HL-60 (cell line): ENCODE measurements around the gene CCDC146.

Source experiments
- DNase-seq, 2 experiments: peaks; one replicate each; pipeline ENCODE4 v3.0.0-alpha.2; 2010 to 2020; ENCODE audit warnings: low read depth in 1 of 2, low spot score in 1 of 2
- H3K27ac ChIP-seq: fragments of 250-450 bp; sonication (Bioruptor Pico); replicated peaks from 2 replicates; pipeline ENCODE4 v1.5.1; 2020; ENCODE audit warnings: mild to moderate bottlenecking, moderate library complexity
- H3K27me3 ChIP-seq: fragments of 250-450 bp; sonication (Bioruptor Pico); 2 replicates; pipeline ENCODE4 v1.5.1; 2021; ENCODE audit warnings: mild to moderate bottlenecking, moderate library complexity; ENCODE audit not compliant: insufficient read depth, poor library complexity, severe bottlenecking
- H3K4me3 ChIP-seq: replicated peaks from 2 replicates; pipeline ENCODE4 v1.5.1; 2011; ENCODE audit warnings: mild to moderate bottlenecking, control low read depth, low read length; ENCODE audit not compliant: insufficient read depth
- CTCF ChIP-seq: IDR thresholded peaks from one replicate; pipeline ENCODE4 v1.5.1; 2011; ENCODE audit warnings: low read length, control low read depth, inconsistent platforms; ENCODE audit not compliant: insufficient read depth
- GABPA ChIP-seq: IDR thresholded peaks from 2 replicates; pipeline ENCODE4 v1.6.1; 2012; ENCODE audit warnings: low read depth
- POLR2AphosphoS5 ChIP-seq: IDR thresholded peaks from 2 replicates; pipeline ENCODE4 v1.6.1; 2012; ENCODE audit warnings: low read depth
- SPI1 ChIP-seq: IDR thresholded peaks from 2 replicates; pipeline ENCODE4 v1.6.1; 2012; ENCODE audit warnings: low read depth, mild to moderate bottlenecking, borderline replicate concordance
- TF ChIP-seq, protein P1 (sequence below): IDR thresholded peaks from 2 replicates; pipeline ENCODE4 v1.6.1; 2012; ENCODE audit warnings: low read depth; ENCODE audit not compliant: insufficient replicate concordance

The CCDC146 gene

DNA sequence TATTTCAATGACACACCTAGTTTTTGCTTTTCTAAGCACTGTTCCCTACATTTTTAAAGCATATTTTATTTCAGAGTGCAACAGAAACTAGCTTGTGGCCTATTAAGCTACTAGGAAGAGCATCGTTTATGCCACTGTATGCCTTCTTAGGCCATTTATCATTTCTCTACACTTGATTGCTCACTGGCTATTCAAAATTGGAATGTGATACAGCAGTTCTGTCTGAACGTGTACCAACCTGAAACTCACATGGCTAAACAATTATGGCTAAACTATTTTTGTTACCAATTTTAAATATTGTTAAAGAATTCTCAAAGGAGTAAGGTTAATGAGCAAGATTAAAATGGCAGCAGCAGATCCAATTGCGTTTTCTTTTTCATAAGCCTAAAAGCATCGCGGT, 188.6 kb downstream of the CCDC146 start:
- no peak for DNase-seq
- Histone ChIP-seq H3K27me3 (no peaks in the 10 kb centered on the region), H3K4me3 (no peak overlapping the region), H3K27ac (no peak overlapping the region)
- TF ChIP-seq, protein P1, sequence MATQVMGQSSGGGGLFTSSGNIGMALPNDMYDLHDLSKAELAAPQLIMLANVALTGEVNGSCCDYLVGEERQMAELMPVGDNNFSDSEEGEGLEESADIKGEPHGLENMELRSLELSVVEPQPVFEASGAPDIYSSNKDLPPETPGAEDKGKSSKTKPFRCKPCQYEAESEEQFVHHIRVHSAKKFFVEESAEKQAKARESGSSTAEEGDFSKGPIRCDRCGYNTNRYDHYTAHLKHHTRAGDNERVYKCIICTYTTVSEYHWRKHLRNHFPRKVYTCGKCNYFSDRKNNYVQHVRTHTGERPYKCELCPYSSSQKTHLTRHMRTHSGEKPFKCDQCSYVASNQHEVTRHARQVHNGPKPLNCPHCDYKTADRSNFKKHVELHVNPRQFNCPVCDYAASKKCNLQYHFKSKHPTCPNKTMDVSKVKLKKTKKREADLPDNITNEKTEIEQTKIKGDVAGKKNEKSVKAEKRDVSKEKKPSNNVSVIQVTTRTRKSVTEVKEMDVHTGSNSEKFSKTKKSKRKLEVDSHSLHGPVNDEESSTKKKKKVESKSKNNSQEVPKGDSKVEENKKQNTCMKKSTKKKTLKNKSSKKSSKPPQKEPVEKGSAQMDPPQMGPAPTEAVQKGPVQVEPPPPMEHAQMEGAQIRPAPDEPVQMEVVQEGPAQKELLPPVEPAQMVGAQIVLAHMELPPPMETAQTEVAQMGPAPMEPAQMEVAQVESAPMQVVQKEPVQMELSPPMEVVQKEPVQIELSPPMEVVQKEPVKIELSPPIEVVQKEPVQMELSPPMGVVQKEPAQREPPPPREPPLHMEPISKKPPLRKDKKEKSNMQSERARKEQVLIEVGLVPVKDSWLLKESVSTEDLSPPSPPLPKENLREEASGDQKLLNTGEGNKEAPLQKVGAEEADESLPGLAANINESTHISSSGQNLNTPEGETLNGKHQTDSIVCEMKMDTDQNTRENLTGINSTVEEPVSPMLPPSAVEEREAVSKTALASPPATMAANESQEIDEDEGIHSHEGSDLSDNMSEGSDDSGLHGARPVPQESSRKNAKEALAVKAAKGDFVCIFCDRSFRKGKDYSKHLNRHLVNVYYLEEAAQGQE: no peak
- TF ChIP-seq GABPA (no peak), POLR2AphosphoS5 (no peak), CTCF (no peak), SPI1 (no peak)

DNA sequence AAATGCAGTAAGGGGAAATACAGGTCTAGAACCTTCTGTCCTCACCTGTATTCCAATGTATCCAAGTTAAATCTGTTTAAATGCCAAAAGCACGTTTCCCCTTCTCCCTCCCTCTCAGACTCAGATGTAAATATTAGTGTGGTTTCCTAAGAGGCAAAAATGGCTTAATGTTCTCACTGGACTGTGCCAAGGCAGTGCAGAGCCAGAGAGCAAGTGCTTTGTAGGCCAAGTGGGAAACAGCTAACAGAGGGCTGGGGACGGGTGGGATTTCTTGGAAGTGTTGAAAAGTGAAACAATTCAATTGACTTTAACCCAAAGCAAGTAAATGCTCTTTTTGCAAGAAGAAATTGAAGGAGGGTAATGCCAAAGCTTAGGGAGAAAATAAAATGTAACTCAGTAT, 190.7 kb downstream of the CCDC146 start:
- no peak overlapping the region for H3K27ac ChIP-seq
- no peaks in the 10 kb centered on the region for H3K27me3 ChIP-seq
- TF ChIP-seq, protein P1: no peak
- TF ChIP-seq CTCF: no peak
- TF ChIP-seq SPI1: no peak
- no peak for TF ChIP-seq POLR2AphosphoS5
- no peak for TF ChIP-seq GABPA
- DNase-seq: no peak
- no peak overlapping the region for H3K4me3 ChIP-seq

DNA sequence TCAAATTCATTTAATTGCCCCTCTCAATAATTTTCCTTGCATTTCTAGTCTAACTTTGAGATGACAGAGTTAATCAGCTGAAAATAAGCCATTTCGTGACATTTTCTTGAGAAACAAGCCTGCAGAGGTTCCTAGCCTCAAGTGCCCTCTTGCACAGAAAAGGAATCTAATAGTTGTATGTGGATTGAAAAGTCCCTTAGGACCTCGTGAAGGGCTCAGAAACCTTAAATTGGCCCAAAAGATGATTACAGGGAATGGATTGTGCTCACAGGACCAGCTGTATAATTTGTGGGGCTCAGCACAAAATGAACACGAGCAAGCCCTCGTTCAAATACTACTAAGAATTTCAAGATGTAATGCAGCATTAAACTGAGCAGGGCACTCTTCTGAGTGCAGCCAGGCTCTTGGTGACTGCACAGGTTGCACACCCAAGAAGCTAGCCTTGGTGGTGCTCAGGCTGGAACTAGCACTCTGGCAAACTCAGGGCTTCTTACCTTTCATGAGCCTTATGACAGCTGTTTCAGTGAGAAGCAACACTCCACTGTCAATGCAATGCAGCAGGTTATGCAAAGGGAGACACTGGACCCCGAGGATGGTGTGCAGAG, 191.6 kb downstream of the CCDC146 start:
- TF ChIP-seq POLR2AphosphoS5: no peak
- TF ChIP-seq GABPA: no peak
- TF ChIP-seq, protein P1: no peak
- TF ChIP-seq CTCF: no peak
- no peak for TF ChIP-seq SPI1
- Histone ChIP-seq H3K4me3 (no peak overlapping the region), H3K27me3 (no peaks in the 10 kb centered on the region), H3K27ac (no peak overlapping the region)
- DNase-seq: no peak
